SIG-M5 (cell line): ENCODE measurements around the gene P2RX1.
"Not testable (repeated sequence)": the region's sequence is repeated elsewhere in the genome, so short reads cannot be mapped to it uniquely, and the experiment has no call there.

Source experiments
- DNase-seq: peaks from one replicate; lab custom pipeline; 2025; lab: John Stamatoyannopoulos, UW

P2RX1 gene

DNA sequence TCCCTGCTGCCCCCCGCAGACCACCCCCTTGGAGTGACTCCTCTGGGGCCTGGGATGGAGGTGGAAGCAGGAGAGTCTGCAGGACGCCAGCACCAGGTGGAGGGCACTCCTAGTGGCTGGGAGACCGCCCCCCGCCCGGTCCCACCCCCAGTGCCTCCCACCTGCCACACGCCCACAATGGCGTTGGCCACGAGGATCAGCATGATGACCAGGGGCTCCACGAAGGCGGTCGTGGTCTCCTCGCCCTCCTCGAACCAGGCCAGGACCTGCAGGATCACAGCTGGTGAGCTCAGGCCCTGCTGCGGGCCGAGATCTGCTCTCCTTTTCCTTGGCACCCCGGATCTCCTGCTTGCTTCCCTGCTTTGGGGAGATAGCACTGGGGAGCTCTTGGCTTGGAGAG lies 35.2 kb upstream of the P2RX1 start:
- DNase-seq, result no peak

DNA sequence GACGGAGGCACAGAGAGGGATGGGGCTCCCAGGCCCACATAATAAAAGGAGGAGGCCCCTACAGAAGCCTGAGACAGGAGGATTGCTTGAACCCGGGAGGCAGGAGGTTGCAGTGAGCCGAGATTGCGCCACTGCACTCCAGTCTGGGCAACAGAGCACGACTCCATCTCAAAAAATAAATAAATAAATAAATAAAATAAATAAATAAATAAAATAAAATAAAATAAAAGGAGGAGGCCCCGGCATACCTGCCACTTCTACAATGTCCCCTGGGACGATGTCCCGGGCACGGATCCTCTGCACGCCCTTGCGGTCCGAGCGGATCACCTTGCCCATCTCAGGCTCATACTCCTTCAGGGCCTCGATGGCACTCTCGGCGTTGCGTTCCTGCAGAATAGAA lies 34.7 kb upstream of the P2RX1 start:
- DNase-seq, result no peak

DNA sequence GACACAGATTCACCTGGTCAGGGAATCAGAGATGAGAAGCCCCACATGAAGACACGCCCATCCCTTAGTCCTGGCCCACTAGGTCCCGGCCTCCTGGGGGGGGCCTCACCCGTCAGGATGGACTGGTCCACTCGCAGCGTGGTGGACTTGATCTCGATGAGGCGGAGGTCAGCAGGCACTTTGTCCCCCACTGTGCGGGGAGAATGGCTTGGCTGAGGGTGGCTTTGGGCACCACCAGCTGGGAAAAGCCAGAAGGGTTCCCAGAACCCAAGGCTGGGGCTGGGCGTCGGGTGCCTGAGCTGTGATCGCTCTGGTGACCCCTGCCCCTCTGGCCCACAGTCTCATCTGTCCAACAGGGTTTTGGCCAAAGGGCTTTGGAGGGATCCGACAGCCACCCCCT lies 34.3 kb upstream of the P2RX1 start:
- no peak for DNase-seq

DNA sequence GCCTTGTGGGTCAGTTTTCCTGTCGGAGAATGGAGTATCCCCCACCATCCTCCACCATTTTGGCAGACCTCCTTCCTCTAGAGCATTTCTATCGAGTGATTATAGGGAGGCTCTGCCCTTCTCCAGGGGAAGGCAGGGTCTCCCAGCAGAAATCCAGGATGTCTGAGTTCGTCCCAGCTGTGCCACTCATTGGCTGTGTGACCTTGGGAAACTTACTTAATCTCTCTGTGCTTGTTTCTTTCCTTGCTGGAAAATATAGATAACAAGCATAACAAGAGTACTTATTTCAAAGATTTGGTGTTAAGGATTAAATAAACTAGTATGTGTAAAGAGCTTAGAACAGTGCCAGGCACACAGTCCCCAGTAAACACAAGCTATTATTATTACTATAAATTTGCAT lies 33.2 kb upstream of the P2RX1 start:
- no peak for DNase-seq

DNA sequence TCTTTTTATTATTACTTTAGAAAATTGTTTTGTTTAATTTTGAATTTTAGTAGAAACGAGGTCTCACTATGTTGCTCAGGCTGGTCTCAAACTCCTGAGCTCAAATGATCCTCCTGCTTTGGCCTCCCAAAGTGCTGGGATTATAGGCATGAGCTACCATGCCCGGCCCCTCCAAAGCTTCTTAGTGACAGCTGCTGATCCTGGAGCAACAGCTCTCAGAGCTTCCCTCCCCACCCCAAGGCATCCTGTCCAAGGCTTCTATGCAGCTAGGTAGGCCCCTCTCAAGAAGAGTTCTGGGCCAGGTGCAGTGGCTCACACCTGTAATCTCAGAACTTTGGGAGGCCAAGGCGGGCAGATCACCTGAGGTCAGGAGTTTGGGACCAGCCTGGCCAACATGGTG lies 32.3 kb upstream of the P2RX1 start:
- not testable (repeated sequence) for DNase-seq

DNA sequence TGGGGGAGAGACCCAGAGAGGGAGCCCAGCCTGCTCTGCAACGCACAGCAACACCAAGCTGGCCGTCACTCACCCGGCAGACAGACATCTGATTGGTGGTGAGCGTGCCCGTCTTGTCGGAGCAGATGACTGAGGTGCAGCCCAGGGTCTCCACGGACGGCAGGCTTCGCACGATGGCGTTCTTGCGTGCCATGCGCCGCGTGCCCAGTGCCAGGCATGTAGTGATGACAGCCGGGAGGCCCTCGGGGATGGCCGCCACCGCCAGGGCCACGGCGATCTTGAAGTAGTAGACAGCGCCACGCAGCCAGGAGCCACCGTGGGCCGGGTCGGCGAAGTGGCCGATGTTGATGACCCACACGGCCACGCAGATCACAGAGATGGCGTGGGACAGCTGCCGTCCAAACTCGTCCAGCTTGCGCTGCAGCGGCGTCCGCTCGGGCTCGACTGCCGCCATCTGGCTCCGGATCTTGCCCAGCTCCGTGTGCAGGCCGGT lies 31.1 kb upstream of the P2RX1 start:
- no peak for DNase-seq

DNA sequence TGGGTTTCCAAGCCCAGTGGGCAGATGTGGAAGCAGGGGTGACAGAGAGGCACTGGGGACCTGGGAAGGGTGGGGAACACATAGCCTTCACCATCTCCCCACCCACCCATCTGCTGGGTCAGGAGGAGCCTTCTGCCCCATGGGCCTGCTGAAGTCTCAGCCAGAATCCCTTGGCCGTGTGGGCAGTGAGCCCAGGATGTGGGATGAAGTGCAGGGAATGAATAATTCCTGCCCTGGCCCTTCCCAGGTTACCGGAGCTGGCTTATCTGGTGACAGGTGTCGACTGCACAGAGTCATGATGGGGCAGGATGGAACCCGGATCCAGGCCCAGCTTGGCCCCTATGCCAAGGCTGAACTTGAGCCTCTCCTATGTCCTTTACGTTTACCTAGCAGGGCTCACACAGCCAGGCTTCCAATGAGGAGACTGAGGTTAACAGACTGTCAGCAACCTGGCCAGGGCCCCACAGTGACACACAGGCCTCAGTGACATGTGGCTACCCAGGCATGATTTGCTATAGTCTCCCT lies 30.5 kb upstream of the P2RX1 start:
- no peak for DNase-seq

DNA sequence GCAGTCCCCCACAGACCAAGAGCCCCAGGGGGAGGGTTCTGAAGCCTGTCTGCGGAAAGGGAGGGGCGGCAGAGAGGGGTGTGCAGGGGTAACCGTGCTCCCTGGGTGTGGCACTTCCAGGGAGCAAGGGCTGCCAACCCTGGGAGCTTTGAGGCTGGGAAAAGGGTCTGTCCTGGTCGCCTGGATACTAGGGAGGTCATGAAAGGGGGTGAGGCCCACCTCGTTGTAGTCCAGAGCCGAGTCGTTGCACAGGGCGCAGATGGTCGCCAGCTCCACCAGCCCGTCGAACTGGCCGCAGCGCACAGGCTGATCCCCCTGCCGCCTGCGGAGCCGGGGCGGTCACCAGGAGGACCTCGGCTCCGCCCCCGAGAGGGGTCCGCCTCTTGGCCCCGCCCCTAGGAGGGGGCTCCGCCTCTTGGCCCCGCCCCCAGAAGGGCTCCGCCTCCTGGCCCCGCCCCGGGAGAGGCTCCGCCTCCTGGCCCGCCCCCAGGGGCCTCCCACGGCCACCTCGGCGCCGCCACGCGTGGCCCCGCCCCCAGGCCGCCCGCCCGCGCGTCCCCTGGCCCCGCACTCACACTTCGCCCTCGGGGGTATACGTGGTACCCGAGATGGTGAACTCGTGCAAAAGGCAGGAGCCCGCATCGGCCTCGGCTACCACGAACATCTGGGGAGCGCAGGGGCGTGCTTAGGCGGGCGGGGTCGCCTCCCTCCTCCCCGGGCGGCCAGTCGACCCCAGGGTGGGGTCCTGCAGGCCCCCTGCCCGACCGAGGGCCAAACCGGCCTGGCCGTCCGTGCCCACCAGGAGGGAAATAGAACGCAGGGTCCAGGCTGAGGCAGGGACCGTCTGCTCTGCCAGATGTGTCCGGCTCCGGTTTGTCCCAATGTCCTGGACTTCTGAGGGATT lies 28.5 kb upstream of the P2RX1 start:
- DNase-seq, result no peak

DNA sequence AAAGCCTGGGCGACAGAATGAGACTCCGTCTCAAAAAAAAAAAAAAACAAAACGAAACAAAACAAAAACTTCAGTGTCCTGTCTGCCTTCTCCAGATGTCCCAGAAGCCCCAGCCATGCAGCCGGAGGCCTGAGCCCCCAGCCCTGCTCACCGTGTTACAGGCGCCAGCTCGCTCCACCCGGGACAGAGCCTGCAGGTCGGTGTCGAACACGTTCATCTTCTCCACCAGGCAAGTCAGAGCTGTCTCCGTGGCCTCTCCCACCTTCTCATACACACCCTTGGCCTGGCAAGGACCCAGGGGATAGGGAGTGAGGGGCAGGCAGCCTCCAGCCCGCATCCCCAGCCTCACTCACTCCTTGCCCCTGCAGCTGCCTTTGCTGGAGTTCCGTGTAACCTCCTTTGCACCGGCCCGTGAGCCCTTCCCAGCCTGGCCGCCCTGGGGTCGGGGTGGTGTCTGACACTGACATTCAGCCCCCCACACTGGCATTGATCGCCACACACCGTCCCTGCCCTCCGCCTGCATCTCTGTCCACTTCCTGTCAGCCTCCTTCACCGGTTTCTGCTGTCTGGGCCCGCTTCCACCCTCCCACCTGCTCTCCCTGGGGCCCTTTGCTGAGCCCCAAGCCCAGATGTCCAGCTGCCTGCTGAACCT lies 27.1 kb upstream of the P2RX1 start:
- DNase-seq, result no peak

DNA sequence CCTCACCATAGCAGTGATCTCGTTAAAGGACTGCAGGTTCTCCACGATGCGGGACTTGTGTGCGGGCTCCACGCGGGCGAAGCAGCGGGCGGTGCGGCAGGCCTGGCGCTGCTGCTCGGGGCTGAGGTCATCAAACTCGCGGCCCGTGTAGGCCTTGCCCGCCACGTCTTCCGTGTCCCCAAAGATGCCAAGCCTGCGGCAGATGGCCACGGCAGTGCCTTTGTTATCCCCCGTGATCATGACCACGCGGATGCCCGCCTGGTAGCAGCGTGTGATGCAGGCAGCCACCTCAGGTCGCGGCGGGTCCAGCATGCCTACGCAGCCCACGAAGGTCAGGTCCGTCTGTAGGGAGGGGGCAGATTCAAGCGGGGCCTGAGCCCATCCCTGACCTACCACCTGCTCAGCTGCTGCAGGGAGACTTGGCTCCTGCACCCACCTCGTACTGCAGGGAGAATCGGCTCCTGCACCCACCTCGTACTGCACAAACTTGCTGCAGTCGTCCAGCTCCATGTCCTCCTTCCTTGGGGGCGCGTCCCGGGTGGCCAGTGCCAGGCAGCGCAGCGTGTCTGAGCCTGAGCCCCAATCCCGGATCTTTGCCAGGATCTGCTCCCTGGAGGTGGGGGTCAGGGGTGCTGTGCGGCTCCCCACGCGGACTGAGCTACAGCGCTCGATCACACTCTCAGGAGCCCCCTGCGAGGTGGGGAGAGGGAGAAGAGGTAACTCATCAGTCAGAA lies 24.9 kb upstream of the P2RX1 start:
- no peak for DNase-seq

DNA sequence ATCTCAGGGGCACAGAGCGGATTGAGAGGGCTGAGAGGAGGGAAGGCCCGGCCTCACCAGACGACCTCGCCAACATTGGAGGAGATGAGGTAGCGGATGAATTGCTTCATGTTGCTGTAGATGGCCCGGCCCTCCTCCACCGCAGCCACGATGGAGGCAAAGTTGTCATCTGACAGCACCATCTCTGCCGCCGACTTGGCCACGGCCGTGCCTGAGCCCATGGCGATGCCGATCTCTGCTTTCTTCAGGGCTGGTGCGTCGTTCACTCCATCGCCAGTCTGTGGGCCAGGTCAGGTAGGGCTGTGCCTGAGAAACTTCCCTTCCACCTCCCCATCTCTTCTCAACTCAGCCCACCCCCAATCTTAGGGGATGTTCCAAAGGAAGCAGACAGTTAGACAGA lies 21.1 kb upstream of the P2RX1 start:
- no peak for DNase-seq

DNA sequence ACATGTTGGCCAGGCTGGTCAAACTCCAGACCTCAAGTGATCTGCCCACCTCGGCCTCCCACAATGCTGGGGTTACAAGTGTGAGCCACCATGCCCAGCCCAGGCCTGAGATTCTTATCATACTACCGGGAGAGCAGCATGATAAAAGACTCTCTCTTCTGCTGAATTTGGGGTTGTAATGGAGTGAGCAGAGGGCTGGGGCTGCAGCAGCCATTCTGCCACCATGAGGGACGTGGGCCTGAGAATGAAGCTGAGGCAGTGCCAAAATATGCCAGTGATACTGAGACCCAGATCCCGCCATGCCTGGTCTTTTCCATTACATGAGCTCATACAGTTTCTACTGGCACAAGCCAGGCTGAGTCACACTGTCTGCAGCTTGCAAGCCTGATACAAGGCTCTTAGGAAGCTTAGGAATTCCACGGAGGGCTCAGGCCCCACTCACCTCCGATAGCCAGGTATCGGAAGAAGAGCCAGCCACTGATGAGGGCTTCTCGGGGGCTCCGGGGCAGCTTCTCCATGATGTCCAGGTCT lies 19.6 kb upstream of the P2RX1 start:
- DNase-seq, result no peak

DNA sequence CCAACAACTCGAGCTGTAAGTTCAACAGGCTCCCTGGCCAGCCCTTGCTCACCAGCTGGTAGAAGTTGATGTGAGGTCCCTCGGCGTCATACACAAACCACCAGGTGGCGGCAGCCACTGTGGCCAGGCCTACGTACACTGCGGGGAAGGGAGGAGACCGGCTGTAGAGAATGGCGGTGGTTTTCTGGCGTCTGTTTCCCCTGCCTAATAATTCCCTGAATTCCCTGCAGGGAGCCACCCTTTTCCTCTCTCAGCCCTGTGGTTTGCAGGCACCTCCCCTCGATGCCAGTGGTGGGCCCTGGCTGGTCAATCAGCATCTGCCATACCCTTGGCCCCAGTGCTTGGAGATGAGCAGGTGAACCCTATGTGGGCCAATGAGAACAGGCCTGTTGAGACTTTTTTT lies 18.9 kb upstream of the P2RX1 start:
- no peak for DNase-seq

DNA sequence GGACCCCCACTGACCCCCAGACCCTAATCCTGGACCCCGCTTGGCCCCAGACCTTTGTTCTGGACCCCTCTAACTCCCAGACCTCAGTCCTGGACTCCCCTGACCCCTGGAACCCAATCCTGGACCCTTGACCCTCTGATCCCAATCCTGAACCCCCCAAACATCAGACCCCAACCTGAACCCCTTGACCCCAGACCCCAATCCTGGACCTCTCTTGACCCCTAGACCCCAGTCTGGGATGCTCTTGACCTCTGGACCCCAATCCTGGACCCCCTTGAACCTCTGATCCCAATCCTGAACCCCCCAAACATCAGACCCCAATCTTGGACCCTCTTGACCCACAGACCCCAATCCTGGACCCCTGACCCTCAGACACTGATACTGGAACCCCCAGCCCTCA lies 13.5 kb upstream of the P2RX1 start:
- no peak for DNase-seq

DNA sequence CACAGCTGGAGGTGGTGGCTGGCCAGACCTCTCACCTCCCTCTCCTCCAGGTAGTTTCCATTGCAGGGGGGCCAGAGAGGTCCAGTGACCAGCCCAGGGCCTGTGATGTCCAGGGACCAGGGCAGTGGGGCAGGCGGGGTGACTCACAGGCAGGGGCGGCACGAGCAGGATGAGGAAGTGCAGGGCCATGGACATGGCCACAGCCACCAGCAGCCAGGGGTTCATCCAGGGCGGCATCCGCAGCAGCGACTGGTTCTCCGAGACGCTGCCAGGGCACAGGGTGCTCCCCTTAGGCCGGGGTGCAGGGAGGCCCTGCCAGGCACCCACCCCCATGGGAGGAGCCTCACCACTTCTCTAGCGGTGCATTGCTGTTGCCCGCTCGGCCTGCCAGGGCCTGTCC lies 12.9 kb upstream of the P2RX1 start:
- no peak for DNase-seq

DNA sequence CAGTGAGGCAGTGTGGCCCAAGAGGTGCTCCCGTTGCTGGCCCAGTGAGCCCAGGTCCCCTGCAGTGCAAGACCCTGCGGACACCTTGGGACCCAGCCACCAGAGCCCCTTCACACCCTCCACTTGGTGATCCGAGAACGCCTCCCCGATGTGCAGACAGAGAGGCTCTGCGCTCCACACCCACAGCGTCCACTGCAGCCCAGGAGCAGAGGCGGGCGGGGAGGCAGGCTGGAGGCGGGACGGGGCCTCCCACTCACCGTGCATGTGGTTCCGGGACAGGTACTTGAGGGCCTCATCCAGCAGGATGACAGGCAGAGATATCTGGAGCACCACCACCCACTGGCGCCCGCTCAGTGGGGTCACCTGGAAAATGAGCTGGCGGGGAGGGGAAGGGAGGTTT lies 12.1 kb upstream of the P2RX1 start:
- DNase-seq, result no peak

DNA sequence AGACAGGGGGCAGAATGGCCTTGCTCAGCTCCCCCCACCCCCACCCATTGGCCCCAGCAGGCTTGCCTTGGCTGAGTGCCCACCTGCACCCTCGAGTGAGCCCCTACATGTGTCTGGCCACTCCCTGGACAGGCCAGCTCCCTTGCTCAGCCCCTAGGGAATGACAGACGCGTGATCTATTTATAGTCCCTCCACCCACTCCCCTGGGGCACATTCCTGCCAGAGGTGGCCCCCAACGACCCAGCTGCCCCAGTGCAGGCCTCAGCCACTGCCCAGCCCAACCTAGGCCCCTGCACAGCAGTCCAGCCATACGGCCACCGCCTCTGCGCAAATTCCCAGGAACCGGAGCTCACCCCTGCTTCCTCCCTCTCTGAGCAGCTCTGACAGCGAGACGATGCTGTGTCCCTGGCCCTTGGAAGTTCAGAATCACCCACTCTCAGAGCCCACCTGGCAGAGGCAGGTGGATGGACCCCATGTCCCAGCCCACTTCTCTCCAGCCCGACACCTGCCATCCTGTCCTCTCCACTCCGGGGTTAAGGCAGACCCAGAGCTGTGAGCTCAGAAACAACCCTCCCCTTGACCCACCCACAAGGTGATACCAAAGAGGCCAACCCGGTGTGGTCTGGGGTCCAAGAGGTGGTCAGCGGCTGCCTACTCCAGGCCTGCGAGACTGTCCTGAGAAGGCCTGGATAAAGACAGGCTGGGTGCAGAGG lies 11.5 kb upstream of the P2RX1 start:
- DNase-seq, result no peak

DNA sequence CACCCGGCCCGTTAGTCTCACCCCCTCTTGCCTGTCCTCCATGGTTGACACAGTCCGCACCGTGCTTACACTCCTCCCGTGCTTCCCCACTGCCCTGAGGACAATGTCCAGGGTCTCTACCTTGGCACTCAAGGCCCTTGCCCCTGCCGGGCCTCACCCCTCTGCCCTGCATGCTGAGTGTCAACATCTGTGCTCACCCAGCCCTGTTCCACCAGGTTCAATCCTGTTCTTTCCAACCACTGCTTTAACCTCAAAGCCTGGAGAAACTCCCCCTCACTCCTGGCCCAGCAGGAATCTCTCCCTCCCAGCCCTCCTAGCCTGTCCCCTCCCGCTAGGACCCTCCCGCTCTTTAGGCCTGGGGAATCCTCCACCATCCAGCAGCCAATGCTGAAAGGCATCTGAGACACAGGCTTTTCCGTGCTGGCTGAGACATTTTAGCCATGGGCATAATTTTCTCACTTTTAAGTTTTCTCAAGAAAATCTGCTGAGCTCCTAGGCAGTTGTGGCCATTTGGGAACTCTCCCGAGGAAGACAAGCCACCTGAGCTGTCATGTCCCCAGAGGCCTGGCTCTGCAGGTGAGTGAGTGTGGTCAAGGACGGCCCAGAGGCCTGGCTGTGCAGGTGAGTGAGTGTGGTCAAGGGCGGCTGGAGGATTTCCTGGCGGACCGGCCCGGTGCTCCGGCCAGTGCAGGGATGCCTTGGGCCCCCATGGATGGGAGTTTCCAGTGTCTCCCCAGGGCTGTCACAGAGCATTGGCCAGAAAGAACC lies 10.8 kb upstream of the P2RX1 start:
- no peak for DNase-seq

DNA sequence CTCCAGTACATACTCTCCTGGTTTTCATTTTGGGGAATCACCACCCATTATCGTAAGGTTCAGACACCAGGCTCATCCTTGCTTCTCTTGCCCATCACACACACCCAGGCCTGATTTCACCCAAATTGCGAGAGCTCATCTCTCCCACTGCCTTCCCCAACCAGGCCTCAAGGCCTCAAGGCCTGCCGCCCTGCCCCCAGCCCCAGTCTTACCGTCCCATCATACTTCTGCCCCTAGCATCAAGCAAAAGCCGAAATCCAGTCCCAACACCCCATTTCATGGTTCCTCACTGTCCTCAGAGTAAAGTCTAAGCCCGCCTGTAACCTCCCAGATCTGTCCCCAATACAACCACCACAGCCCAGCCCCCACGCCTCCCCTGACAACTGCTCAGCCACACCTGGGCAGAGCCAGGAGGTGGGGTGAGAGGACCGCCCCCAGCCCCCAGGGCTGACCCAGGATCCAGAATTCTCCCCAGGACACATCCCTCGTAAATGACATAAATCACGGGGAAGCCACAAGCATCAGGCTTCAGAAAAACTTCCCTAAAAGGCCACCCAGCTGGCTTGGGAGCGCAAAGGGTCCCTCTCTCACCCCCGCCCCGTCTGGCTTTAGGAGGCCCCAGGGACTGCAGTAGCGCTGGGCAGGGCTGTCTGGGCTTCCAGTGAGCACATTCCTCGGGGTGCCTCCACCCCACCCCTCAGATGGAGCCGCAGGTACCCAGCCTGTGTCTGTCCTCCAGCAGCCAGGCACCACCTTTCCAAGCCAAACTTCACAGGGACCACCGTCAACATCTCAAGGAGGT lies 9.6 kb upstream of the P2RX1 start:
- DNase-seq, result no peak
